Mammary epithelial cell (primary cell): ENCODE measurements around the gene ACTL7A.

Experiments used
- CTCF ChIP-seq, 2 donors: IDR thresholded peaks in 1 of 2; conservative IDR thresholded peaks in 1 of 2; 2 replicates each; pipeline ENCODE4 v1.5.1; 2011 to 2012; ENCODE audit warnings: inconsistent platforms in 2 of 2, low read length in 2 of 2, mild to moderate bottlenecking in 2 of 2, control low read depth in 1 of 2, low read depth in 1 of 2; ENCODE audit not compliant: insufficient read depth in 1 of 2; ENCODE audit errors: extremely low read depth in 1 of 2
- EZH2 ChIP-seq: IDR thresholded peaks from 2 replicates; pipeline ENCODE4 v1.6.1; 2012; ENCODE audit warnings: low read length, inconsistent platforms, borderline replicate concordance

- TF ChIP-seq CTCF (conservative IDR thresholded peaks at IDR 0.05 in 1 of 2, IDR thresholded peaks at IDR 0.05 in 1 of 2; ENCODE audit: extremely low read depth in 1 of 2, insufficient read depth in 1 of 2, low read depth in 1 of 2, low read length in 2 of 2), result no peak
- TF ChIP-seq EZH2, result no peak
Observed at GRCh38 chr9:108864446-108864845, 2.4 kb downstream of the ACTL7A start.
